ENCODE results near the gene PGAP6.

DNA sequence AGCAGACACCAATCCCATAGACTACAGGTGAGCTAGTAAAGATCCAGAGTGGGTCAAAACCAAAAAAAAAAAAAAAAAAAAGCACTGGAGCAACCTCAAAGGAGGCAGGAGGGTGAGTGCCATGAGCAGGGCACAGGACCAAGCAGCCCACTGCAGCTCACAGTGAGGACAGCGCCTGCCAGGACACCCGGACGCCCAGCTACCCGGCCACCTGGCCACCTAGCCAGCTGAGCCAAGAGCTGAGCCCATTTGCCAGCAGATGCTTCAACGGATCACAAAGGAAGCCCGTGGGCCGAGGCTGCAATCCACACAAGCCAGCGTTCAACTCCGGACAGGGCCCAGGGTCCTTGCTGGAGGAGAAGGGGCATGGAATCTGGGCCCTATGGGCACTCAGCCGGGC, 44.3 kb downstream of the PGAP6 start:
- TF ChIP-seq POLR2A (IDR thresholded peaks at IDR 0.05; ENCODE audit: low read depth): no peak
- TF ChIP-seq, protein P1, sequence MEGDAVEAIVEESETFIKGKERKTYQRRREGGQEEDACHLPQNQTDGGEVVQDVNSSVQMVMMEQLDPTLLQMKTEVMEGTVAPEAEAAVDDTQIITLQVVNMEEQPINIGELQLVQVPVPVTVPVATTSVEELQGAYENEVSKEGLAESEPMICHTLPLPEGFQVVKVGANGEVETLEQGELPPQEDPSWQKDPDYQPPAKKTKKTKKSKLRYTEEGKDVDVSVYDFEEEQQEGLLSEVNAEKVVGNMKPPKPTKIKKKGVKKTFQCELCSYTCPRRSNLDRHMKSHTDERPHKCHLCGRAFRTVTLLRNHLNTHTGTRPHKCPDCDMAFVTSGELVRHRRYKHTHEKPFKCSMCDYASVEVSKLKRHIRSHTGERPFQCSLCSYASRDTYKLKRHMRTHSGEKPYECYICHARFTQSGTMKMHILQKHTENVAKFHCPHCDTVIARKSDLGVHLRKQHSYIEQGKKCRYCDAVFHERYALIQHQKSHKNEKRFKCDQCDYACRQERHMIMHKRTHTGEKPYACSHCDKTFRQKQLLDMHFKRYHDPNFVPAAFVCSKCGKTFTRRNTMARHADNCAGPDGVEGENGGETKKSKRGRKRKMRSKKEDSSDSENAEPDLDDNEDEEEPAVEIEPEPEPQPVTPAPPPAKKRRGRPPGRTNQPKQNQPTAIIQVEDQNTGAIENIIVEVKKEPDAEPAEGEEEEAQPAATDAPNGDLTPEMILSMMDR (IDR thresholded peaks at IDR 0.05): no peak

Data from esophagus muscularis mucosa (tissue), 3 donors.